Inflammatory macrophage treated with lipopolysaccharide for 1 hour (primary cell): ENCODE measurements around the gene SAMD3.
"Not testable (repeated sequence)": the region's sequence is repeated elsewhere in the genome, so short reads cannot be mapped to it uniquely, and the experiment has no call there.

Source experiments
- DNase-seq, 2 donors: peaks; one replicate each; pipeline ENCODE4 v3.0.0-alpha.2; 2020 to 2022

The SAMD3 gene

GRCh38 chr6:130127195-130127594 is 95.6 kb downstream of the SAMD3 start:
- no peak for DNase-seq

DNA sequence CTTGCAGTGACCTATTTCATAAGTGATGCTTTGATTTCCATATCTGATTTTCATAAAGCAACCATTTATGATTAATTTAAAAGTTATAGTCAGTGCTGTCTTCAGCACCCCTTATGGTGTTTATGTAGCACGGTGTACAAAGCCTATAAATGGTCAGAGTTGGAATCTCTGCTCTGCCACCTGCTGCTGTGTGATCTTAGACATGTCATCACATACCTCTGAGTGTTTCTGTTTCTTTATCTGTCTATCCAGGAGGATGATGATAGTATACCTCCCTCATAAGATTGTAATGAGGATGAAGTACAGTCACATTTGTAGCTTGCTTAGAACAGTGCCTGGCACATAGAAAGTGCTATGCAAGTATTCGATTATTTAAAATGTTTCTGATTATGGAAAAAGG is 100.5 kb downstream of the SAMD3 start:
- no peak for DNase-seq

DNA sequence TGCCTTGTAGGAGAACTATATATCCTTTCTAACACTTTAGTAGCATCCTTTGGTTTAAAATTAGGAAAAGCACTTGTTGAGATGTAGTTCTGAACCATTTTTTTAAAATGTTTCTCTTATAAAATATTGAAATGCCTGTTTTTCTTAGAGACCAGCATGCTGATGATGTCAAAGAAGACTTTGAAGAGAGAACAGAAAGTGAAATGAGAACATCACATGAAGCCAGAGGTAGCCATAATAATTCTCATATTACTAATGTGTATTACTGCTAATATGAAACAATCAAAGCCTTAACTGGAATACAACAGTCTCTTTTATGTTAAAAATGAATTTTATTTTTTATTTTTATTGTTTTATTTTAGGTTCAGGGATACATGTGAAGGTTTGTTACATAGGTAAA is 102.0 kb downstream of the SAMD3 start:
- no peak for DNase-seq

DNA sequence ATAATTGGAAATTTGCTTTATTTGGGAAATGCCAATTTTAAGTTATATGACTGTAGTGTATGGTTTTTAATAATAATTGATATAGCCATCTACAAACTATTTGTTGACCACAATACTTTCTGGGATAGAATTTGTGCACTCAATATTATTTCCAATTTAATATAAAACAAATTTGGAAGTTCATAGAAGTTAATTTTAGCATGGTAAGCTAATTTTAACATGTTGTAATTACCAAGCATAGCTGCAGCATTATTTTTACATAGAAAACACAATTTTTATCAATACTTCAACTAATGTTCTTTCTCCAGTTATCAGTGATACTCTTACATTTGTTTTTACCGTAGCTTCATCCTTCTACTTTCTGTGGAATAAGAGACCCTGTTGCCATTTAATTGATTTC is 103.5 kb downstream of the SAMD3 start:
- DNase-seq: no peak

DNA sequence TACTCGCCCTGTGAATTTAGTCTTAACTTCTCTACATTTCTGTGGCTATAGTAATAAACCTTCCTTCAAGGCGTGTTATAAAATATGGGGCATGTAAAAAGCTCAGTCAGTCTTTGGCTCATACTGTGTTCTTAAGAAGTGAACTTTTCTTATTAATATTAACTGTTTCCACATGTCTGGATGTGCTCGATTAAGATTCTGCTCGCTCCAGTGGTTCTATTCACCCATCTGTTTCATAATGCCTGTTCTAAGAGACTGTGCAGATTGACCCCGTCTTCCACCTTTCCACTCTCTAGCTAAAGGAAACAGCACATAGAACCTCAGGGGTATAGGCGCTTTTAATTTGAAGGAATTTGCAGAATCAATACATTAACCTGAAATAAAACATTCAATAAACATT is 104.5 kb downstream of the SAMD3 start:
- DNase-seq: no peak

DNA sequence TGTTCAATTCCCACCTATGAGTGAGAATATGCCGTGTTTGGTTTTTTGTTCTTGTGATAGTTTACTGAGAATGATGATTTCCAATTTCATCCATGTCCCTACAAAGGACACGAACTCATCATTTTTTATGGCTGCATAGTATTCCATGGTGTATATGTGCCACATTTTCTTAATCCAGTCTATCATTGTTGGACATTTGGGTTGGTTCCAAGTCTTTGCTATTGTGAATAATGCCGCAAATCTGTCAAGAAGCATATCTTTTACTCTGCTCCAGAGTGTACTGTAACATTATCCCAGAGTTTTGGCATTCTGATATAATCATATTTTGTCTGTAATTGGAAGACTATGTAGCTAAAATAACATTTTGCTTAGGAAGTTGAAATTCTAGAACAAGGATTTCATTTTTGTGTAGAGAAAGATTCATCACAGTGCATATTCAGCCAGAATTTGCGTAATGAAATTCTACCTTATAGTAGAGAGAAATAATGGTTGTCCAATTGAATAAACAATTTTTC is 105.5 kb downstream of the SAMD3 start:
- not testable (repeated sequence) for DNase-seq

DNA sequence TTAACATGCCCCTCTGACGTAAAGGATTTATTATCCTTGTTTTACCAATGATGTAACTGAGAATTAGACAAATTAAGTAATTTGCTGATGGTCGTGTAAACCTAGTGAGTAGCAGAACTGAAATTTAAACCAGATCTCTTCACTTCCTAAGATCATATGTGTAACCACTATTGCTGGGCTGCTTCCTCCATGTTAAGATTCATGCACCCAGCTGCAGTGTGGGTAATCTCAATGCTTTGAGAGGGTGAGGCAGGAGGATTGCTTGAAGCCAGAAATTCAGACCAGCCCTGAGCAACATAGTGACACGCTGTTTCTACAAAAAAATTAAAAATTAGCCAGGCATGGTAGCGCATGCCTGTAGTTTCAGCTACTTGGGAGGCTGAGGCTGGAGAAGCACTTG is 106.5 kb downstream of the SAMD3 start:
- no peak for DNase-seq

DNA sequence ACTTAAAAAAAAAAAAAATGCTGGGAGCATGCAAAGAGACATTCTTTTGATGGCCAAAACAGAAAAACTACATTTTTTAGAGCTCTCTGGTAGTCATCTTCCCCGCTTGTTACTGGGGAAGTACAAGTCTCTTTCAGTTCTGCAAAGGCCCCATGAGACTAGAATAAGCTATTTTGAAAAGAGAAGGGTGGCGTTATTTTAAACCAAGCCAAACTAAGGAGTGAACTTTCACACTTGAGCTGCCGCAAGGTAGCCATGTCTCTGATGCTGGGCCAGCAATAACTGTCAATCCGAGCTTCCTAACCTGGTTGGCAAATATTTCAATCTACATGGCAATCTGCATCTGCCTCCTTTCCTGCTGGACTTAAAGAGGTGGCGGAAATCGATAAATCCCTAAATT is 107.7 kb downstream of the SAMD3 start:
- DNase-seq: no peak

- DNase-seq: no peak
Measured at GRCh38 chr6:130113201-130113710, 109.5 kb downstream of the SAMD3 start.

DNA sequence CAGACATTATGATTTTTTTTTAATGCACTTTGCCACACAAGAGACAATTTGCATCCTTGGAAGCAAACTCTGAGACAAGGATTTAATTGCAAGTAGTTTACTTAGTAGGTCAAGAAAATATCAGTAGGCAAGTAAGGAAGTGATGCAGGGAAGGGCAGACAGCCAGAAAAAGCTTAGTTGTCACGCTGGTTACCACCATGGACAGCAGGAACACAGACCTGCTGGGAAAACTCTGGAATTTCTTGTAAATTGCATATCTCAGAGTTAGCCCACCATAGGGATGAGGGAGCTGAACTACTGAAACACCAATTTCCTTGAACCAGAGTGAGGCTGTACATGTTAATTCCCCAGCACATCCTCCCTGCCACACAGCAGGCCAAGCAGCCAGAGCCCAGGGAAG is 111.7 kb downstream of the SAMD3 start:
- no peak for DNase-seq

GRCh38 chr6:130107710-130108109 is 115.0 kb downstream of the SAMD3 start:
- no peak for DNase-seq

DNA sequence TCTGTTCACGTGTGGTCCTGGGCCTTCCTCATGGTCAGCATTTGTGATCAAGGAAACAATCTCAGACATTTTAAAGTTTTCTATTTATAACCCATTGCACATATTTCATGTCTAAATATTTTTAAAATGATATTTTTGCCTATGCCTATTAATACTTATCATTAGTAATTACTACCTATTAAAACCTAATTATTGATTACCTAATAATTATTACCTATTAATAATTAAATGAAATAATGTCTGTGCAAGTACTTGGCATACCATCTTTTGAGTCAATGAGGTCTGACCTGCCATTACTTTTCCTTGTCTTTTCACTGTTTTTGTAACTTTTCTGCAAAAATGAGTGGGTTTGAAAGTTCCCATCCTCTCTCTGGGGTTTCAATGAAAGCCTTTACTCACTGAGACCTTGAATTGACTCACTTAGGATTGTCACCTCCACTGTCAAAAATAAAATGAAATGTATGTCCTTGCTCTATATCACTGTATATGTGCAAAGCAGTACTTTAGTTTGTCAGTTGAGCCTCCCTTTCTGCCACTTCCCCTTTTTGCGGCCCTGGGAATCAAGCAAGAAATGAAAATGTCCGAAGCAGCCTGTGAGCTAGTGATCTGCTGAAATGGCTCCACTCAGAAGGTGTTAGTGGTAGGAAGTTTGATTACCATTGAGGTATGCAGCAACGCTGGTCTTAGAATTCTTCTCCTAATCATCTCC is 116.6 kb downstream of the SAMD3 start:
- peak in 1 of 2 donors; percentile 7 for DNase-seq

DNA sequence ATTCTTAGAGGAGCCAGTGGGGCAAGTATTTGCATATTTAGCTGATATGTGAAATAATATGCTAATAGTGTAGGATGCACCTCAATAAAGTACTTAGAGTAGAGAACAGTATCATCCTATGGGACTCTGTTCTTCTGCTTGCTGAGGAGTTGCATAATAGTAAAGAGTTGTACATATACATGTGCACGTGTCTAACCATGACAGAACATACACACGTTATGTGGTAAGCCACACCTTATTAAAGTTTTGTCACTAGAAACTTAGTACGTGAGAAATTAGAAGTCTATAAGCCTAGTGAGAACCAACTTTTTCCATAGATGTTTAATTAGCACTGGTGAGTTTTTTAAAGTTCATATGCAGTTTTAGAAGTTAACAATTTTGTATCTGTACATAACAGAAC is 123.6 kb downstream of the SAMD3 start:
- no peak for DNase-seq

GRCh38 chr6:130098317-130098716 is 124.4 kb downstream of the SAMD3 start:
- DNase-seq: no peak
